Stimulated activated CD4-positive, alpha-beta T cell treated with anti-CD3 and anti-CD28 coated beads, Interleukin-4, amount 100 ng/mL, for 4 hours (primary cell): ENCODE data around the gene RBBP8NL.

ENCODE experiments used
- DNase-seq, 2 experiments: peaks; one replicate each; pipeline ENCODE4 v3.0.0-alpha.2; 2020

Gene RBBP8NL

GRCh38 chr20:62405981-62406513 lies 21.3 kb downstream of the RBBP8NL start:
- DNase-seq = no peak

DNA sequence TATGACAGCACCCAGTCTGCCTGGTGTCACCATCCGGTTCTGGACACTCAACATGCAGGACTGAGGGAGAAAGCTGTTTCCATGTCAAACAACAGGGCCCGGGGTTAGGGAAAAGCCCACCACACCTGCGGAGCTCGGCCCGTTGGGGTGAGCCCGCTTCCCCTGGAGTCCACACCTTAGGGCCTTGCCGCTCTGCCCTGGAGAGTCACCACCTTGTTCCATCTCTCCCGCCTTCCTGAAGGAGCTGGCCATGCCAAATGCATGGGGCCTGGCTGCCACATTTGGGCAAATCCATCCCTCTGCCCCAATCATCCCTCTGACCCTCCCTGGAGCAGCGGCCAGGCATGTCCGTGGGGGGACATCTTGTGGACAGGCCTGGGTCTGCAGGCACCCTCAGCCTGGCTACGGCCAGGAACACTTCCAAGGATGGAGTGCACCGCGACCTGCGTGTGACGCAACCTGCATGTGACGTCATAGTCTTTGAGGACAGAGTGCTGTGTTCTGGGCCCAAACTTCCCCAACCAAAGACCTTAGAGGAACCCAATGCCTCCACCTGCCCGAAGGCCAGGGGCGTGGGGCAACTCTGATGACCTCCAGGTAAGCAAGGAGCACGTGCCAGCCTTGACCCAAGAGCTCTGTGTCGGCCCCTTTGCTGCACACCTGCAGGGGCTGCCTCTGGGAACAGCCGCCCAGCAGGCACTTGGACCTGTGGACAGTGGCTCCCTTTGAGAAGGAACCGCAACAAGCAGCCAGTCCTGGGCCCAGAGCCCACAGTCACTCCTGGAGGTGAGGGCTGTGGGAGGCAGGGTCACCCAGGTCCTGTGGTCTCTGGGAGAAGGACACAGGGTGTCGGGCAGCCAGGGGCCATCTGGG lies 22.0 kb downstream of the RBBP8NL start:
- no peak for DNase-seq

DNA sequence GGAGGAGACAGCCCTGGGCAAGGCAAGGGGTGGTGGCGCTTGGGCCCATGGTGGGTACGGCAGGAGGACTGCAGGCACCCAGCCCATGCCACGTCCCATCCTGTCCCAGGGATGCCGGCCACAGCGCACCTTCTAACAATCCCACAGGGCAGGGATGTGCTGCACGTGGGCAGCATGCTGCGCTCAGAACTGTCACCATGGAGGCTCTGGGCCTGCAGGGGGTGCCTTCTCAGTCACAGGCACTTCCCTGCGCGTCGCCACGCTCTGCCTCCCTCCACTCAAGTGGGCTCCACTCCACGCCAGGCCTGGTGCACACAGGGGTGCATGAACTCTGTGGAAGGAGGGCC lies 22.6 kb downstream of the RBBP8NL start:
- DNase-seq = no peak

DNA sequence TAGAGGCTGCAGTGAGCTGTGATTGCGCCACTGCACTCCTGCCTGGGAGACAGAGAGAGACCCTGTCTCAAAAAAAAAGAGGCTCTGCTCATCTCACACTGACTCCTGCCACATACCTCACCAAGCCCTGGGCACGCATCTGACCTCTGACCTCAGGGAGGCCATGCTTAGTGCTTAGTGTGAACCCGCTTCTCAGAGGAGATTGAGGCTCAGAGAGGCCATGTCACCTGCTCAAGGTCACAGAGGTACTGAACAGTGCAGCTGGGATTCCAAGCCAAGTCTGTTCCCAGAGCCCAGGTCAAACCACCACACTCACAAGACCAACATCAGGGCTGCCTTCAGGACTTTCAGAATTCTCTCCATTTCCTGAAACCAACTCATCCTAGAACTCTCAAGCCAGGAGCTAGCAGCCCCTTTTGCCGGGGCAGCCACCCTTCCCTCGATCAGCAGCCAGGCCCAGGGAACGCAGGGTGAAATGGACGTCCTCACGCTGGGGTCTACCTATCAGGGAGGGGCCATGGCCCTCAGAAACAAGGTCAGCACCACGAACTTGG lies 23.1 kb downstream of the RBBP8NL start:
- DNase-seq = no peak

DNA sequence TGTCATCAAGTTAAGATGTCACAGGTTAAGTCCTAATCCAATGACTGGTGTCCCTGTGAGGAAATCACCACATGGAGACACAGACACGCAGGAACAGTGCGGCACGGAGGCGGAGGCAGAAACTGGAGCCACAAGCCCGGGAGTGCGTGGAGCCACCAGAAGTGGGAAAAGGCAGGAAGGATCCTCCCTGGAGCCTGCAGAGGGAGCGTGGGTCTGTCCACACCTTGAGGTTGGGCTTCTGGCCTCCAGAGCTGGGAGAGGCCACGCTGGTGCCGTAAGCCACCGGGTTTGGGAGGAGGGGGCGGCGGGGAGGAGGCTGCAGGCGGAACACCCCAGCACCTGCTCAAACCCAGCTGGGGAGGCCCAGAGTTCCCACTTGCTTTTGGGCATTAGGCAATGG lies 24.0 kb downstream of the RBBP8NL start:
- DNase-seq = no peak

DNA sequence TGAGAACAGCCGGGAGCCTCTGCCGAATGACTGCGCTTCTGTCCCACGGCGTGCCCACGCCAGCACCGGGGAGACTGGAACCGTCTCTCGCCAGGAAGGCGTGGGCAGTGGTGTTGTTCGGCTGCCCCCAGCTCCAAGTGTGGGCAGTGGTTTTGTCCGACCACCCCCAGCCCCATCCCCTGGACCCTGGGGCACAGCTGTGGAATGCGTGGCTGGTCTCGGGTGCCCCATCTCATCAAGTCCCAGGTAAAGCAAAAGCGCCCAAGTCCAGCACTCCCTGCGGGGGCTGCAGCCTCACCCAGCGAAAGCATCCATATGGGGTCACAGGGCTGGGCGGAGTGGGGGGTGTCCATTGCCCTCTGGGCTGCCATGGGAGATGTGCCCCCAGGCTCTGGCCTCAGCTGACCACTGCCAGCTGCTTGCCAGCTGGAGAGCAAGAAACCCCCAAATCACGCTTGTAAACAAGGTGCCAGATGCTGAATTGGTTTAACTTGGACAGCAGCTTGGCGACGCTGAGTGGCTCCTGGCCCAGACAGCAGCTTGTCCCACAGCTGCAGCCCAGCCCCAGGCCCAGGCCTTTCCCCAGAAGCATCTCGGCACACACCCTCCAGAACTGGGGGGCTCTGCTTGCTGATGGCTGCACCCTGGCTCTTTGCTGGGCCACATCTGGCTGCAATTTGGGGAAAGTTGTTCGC lies 24.7 kb downstream of the RBBP8NL start:
- no peak for DNase-seq

GRCh38 chr20:62401331-62401779 lies 26.0 kb downstream of the RBBP8NL start:
- DNase-seq = no peak

- DNase-seq = no peak
These were observed 26.8 kb downstream of the RBBP8NL start for GRCh38 chr20:62400541-62400940.

DNA sequence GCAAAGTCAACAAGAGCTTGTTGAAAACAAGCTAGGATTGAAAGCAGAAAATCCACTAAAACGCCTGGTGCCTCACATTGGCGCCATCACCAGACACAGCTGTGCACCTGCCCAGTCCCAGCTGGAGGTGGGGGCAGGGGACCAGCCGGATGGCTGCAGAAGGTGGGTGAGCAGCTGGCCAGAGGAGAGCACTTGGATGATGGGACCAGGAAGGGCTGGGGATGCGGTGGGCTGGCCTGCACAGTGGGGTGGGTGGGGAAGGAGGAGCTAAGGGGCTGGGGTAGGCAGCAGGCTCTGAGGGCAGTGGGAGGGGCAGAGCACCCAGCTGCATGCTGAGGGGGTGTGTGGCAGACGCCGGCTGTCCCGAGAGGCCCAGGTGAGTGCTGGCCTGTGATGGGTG lies 27.3 kb downstream of the RBBP8NL start:
- DNase-seq = no peak

GRCh38 chr20:62398120-62398821 lies 29.1 kb downstream of the RBBP8NL start:
- no peak for DNase-seq

DNA sequence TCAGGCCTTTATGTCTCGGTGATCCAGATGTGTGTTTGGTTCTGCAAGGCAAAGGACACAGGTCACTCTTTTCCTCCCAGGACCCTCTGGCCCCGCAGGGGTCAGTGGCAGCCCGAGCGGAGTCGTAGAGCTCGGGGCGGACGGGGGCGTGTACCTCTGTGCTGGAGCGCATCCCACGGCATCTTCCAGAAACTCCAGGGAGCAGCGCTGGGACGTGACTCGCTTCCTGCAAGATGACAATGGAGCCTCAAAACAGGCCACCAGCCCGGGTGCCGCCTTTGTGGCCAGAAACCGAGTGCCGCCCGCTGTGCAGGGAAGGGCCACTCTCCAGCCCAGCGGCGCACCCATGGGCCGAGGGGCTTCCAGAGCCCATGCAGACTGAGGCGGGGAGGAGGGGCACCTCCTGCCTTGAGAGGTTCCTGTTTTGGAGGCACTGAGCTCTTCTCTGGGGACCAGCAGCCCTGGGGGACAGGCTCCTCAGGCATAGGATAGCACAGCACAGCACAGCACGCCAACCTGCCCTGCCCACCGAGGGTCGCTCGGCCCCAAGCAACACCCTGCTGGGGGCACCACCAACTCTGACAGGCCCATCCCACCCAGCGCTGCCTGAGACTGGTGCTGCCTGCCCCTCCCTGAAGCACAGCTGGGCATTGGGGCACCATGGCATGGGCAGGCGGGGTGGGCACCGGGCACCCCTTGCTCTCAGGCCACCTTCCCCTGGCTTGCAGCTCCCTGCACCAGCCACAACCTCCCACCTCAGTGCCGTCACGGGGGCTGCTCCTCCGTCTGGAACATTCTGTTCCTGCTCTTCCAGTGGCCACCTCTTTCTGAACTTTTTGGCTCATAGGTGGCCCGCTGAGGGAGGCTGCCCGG lies 30.7 kb downstream of the RBBP8NL start:
- no peak for DNase-seq

GRCh38 chr20:62395311-62396242 lies 31.8 kb downstream of the RBBP8NL start:
- no peak for DNase-seq

DNA sequence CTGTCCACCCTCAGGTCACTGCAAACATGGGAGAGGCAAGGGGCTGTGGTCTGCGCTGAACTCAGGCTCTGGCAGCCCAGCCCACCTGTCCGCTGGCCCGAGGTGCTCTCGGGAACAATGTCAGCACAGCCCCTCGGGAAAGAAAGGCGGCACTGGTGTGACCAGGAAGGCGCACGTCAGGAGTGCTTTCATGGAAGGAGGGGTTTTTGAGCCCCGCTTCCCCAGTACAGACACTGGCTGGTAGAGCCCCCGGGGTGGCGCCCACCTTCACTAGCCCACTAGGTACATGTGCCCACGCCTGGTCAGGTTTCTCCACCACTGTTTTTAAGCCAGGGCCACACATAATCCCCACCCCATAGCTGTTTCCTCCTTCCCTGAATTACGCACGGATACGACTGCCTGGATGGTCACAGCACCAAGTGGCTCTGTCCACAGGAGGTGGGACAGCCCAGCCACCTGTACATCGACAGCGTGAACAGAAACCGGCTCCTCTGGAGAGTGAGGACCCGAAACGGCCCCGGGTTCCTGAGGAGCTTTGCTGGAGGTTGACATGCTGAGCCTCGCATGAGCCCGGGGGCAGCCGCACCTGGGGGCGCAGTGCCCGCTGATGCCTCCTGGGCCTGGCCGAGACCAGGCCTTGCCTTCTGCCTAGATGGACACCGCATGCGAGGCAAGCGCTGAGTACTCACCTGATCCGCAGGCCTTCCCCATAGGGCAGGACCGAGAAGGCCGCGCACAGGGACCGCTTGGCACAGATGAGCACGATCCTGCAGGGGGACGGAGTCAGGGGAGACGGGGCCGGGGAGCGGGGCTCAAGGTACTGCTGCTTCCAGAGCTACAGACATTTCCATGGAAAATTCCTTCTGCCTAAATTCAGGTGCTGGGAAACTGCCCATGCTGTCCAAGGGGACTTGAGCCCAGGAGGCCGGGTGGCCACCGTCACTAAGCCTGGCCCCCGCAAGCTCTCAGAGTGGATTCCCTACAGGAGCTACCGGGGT lies 32.8 kb downstream of the RBBP8NL start:
- DNase-seq = no peak

- DNase-seq = no peak
These were observed 33.5 kb downstream of the RBBP8NL start for GRCh38 chr20:62393830-62394229.

- DNase-seq = no peak
These were observed 34.0 kb downstream of the RBBP8NL start for GRCh38 chr20:62393335-62393665.

- DNase-seq = no peak
These were observed 34.6 kb downstream of the RBBP8NL start for GRCh38 chr20:62392621-62393334.

DNA sequence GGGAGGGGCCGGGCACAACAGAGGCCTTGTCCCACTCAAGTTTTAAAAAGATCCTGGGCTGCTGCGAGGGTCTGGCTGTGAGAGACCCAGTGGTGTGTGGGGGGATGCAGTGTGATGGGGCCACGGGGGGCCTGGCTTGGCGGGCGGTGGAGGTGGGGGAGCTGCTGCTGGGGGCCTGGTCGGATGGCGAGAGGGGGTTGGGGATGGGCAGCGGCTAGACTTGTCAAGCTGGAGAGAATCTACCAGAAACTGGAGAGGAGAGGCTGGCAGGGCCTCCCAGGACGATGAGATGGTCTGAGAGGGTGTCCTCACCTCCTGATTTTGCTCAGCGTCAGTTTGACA lies 35.3 kb downstream of the RBBP8NL start:
- DNase-seq = no peak

- no peak for DNase-seq
These were observed 35.9 kb downstream of the RBBP8NL start for GRCh38 chr20:62391165-62392076.
